DND-41 (cell line): ENCODE data around the gene SUSD4.

Experiments
- CTCF ChIP-seq: IDR thresholded peaks from 2 replicates; pipeline ENCODE4 v1.5.1; 2012; ENCODE audit warnings: borderline replicate concordance, low read length, moderate library complexity, mild to moderate bottlenecking; ENCODE audit not compliant: poor library complexity, severe bottlenecking; ENCODE audit errors: extremely low read depth
- EZH2 ChIP-seq: IDR thresholded peaks from 3 replicates; pipeline ENCODE4 v1.6.1; 2012; ENCODE audit warnings: borderline replicate concordance, low read depth, mild to moderate bottlenecking, moderate library complexity, low read length, inconsistent platforms; ENCODE audit not compliant: severe bottlenecking

GRCh38 chr1:223312705-223313414 lies 51.1 kb downstream of the SUSD4 start:
- TF ChIP-seq CTCF (no peak), EZH2 (no peak)
